HEK293T (cell line): ENCODE measurements around the gene FARP1.

Experiments used
- ARNT ChIP-seq: fragments of 450-650 bp; IDR thresholded peaks from 2 replicates; pipeline ENCODE4 v1.6.1; 2017; ENCODE audit warnings: mild to moderate bottlenecking
- BHLHE40 ChIP-seq: fragments of 450-650 bp; IDR thresholded peaks from 2 replicates; pipeline ENCODE4 v1.6.1; 2016; ENCODE audit warnings: mild to moderate bottlenecking, moderate library complexity, borderline replicate concordance
- ELF4 ChIP-seq: fragments of 450-650 bp; IDR thresholded peaks from 2 replicates; pipeline ENCODE4 v1.6.1; 2017; ENCODE audit warnings: antibody characterized with exemption
- FOXA1 ChIP-seq: fragments of 450-650 bp; IDR thresholded peaks from 2 replicates; pipeline ENCODE4 v1.6.1; 2016; ENCODE audit warnings: mild to moderate bottlenecking
- FOXM1 ChIP-seq: fragments of 450-650 bp; IDR thresholded peaks from 2 replicates; pipeline ENCODE4 v1.6.1; 2017; ENCODE audit warnings: mild to moderate bottlenecking, borderline replicate concordance
- SP1 ChIP-seq: fragments of 450-650 bp; IDR thresholded peaks from 2 replicates; pipeline ENCODE4 v1.6.1; 2017
- SUZ12 ChIP-seq: fragments of 450-650 bp; IDR thresholded peaks from 2 replicates; pipeline ENCODE4 v1.6.1; 2016; ENCODE audit warnings: mild to moderate bottlenecking
- TARDBP ChIP-seq: fragments of 450-650 bp; IDR thresholded peaks from 2 replicates; pipeline ENCODE4 v1.6.1; 2016

GRCh38 chr13:98158172-98158899 is 15.4 kb downstream of the FARP1 start:
- no peak for TF ChIP-seq SP1
- TF ChIP-seq ELF4: no peak
- TF ChIP-seq BHLHE40: no peak
- no peak for TF ChIP-seq SUZ12
- TF ChIP-seq TARDBP: no peak
- TF ChIP-seq FOXA1: no peak
- no peak for TF ChIP-seq FOXM1
- no peak for TF ChIP-seq ARNT
